Measurements from ENCODE around the gene ATR. TPM values are rescaled to one million over a fixed set of nuclear protein-coding genes. Genes with fewer than 3 reads are reported as not detected.
A peak's percentile ranks its signal among the peaks of the same experiment; 100 is the strongest.

ATR gene
- total and polyA plus RNA-seq, 10 of the 15 experiments (the other 5 are each of a cell fraction or from before 2014, with no cell fraction given): 21.0 to 41.5 (median 30.1) TPM

GRCh38 chr3:142445816-142446254, 132.7 kb downstream of the ATR start:
- intact Hi-C loops (cut with micrococcal nuclease; ENCODE audit: unreplicated experiment) (loop anchor here (2.0 to 5.0 kb wide), 3 partner anchors 13 to 556 kb away; partner anchors contain the start of genes ATR and U2SURP), in situ Hi-C loops (cut with MboI) (no loop called here)
- WGBS (ENCODE audit: insufficient coverage, insufficient replicate concordance, low lambda C conversion rate, missing lambda C conversion rate): 27% methylated on average over 6 of the region's 6 CpGs
- DNase-seq (ENCODE audit: low read depth, low spot score) (peak; percentile 44), ATAC-seq (peak; percentile 64), FAIRE-seq (peak; percentile 92)
- no peaks in the 10 kb centered on the region; the same call in 2 of the 3 replicates for H3K9me3 ChIP-seq (replicated peaks; ENCODE audit: control insufficient read depth, insufficient read depth, low read length)
- H3K36me3 ChIP-seq (ENCODE audit: control insufficient read depth in 2 of 2, insufficient read depth in 2 of 2, low read length in 1 of 2): no peaks in the 10 kb centered on the region
- ChIA-PET POLR2A (interaction anchor here (1.3 to 2.8 kb wide), 2 partner anchors 9 to 13 kb away, joined by 5 to 11 read pairs; no protein-coding TSS in a partner anchor), SMC1A (ENCODE audit: uncharacterized antibody, unreplicated experiment) (interaction anchor here (1.0 to 2.5 kb wide), 5 partner anchors 13 to 555 kb away, joined by 3 to 6 read pairs (median 5); no protein-coding TSS in a partner anchor), RAD21 (ENCODE audit: unreplicated experiment) (no interaction called here), CTCF (interaction anchor here (1.0 kb wide), 1 partner anchor 568 kb away, joined by 3 read pairs; no protein-coding TSS in a partner anchor)
- peaks cover 52% of the 10 kb centered on the region for H3K79me2 ChIP-seq (ENCODE audit: control insufficient read depth, insufficient read depth, low read length)
- H3K4me2 ChIP-seq (ENCODE audit: control insufficient read depth, insufficient read depth): peak overlapping the region; percentile 76
- peak overlapping the region; percentile 97 for H3K27ac ChIP-seq (ENCODE audit: control insufficient read depth, insufficient read depth)
- no peaks in the 10 kb centered on the region for H4K20me1 ChIP-seq (ENCODE audit: control insufficient read depth, insufficient read depth)
- no peak overlapping the region for H2AFZ ChIP-seq (ENCODE audit: control insufficient read depth, low read depth, low read length)
- BruUV-seq (replicated peaks): no TSS peak
- H3K4me3 ChIP-seq: peak overlapping the region; percentile 87
- H3K9ac ChIP-seq (ENCODE audit: control insufficient read depth, insufficient read depth, low read length): peak overlapping the region; percentile 98
- H3K27me3 ChIP-seq (replicated peaks in 1 of 2; ENCODE audit: control insufficient read depth in 2 of 2, insufficient read depth in 2 of 2, low read length in 1 of 2): no peaks in the 10 kb centered on the region
- no peaks in the 10 kb centered on the region for H3K4me1 ChIP-seq (ENCODE audit: control insufficient read depth, insufficient read depth, low read length)
- peak; percentile 39 for TF ChIP-seq RELB (IDR thresholded peaks at IDR 0.05; ENCODE audit: low read depth)
- TF ChIP-seq JUNB (IDR thresholded peaks at IDR 0.05): peak; percentile 62
- 0 out of 2 replicates have a peak, but pooled peaks have one; percentile 12 for TF ChIP-seq GABPA (IDR thresholded peaks at IDR 0.05; ENCODE audit: low read depth)
- peak; percentile 61 for TF ChIP-seq ATF7 (IDR thresholded peaks at IDR 0.05; ENCODE audit: low read depth)
- peak; percentile 70; the same call in 1 of the 2 replicates for TF ChIP-seq ATF2 (IDR thresholded peaks at IDR 0.05; ENCODE audit: low read length)
- peak; percentile 44 for TF ChIP-seq NFIC (IDR thresholded peaks at IDR 0.05; ENCODE audit: low read depth, low read length)
- TF ChIP-seq SPI1 (IDR thresholded peaks at IDR 0.05; ENCODE audit: borderline replicate concordance, insufficient read depth, low read depth, low read length): peak; percentile 40; the same call in 1 of the 2 replicates
- peak in 1 of 2 experiments; percentile 41 for TF ChIP-seq IKZF2 (IDR thresholded peaks at IDR 0.05)
- TF ChIP-seq HDAC6 (IDR thresholded peaks at IDR 0.05; ENCODE audit: unreplicated experiment): no peak
- TF ChIP-seq IRF4 (IDR thresholded peaks at IDR 0.05; ENCODE audit: low read depth, low read length): peak; percentile 63; the same call in 1 of the 2 replicates
- TF ChIP-seq NKRF (conservative IDR thresholded peaks at IDR 0.05): peak; percentile 44; the same call in 1 of the 2 replicates
- TF ChIP-seq SP1 (IDR thresholded peaks at IDR 0.05; ENCODE audit: low read depth, low read length): no peak
- peak; percentile 19 for TF ChIP-seq SMAD1 (IDR thresholded peaks at IDR 0.05; ENCODE audit: low read depth, partially characterized antibody)
- TF ChIP-seq MXI1 (IDR thresholded peaks at IDR 0.05; ENCODE audit: low read depth, low read length): peak; percentile 73; the same call in 1 of the 2 replicates
- TF ChIP-seq IKZF1 (conservative IDR thresholded peaks at IDR 0.05): peak; percentile 36
- TF ChIP-seq JUND (IDR thresholded peaks at IDR 0.05; ENCODE audit: low read depth, low read length): no peak
